ENCODE data around the gene CEP83. TPM values are rescaled to one million over a fixed set of nuclear protein-coding genes. Genes with fewer than 3 reads are reported as not detected.

CEP83 gene
- total RNA-seq, 1 donor, result 14.2 TPM

- DNase-seq (ENCODE audit: low read depth), result no peak
Observed at GRCh38 chr12:94312378-94312777, 147.3 kb downstream of the CEP83 start.

DNA sequence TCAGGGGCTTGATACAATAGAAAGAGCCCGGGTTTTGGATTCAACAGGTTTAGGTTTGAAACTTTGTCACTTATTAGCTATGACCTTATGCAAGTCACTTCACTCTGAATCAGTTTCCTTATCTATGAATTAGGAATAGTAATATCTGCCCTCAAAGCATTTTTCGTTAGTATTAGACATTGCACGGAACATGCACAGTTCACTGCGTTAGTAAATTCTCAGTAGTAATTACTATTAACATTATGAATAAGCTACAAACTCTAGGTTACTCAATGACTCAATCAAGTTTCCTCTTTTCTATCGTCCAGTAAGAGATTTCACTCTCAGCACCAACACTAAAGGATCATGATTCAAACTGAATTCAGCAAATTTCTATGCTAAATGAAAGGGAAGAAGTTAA, 150.3 kb downstream of the CEP83 start:
- no peak for TF ChIP-seq CTCF (IDR thresholded peaks at IDR 0.05; ENCODE audit: insufficient read depth, low read depth, low read length)
- no peak overlapping the region for H3K4me3 ChIP-seq (ENCODE audit: low read depth, low read length)
- no peak for DNase-seq (ENCODE audit: low read depth)

More at GRCh38 chr12:94312378-94312777, 147.3 kb downstream of the CEP83 start:
- no peak overlapping the region for H3K4me3 ChIP-seq (ENCODE audit: low read depth, low read length)
- TF ChIP-seq CTCF (IDR thresholded peaks at IDR 0.05; ENCODE audit: insufficient read depth, low read depth, low read length), result no peak

DNA sequence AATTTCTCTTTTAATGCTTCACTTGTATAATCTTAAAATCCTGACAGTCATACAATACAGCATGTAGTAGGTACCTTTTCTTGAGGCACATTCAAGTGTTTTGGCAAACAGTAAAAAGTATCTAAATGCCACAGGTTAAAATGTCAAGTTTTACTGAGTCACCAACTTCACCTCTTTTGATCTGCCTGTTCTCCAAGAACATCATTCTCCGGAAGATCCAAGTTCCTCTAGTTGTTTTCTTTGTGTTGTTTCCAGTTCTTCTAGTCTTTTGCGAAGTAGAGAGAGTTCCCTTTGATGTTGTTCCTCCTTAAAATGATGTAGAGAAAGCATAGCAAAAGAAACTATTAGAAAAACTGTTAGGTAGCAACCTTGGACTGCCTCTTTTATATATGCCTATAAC, 151.1 kb downstream of the CEP83 start:
- DNase-seq (ENCODE audit: low read depth), result peak; percentile 12
- TF ChIP-seq CTCF (IDR thresholded peaks at IDR 0.05; ENCODE audit: insufficient read depth, low read depth, low read length), result no peak
- H3K4me3 ChIP-seq (ENCODE audit: low read depth, low read length), result no peak overlapping the region

- DNase-seq (ENCODE audit: low read depth), result peak; percentile 91
- TF ChIP-seq CTCF (IDR thresholded peaks at IDR 0.05; ENCODE audit: insufficient read depth, low read depth, low read length), result no peak
Observed at GRCh38 chr12:94305130-94305957, 154.3 kb downstream of the CEP83 start.

GRCh38 chr12:94304566-94305061, 155.1 kb downstream of the CEP83 start:
- H3K4me3 ChIP-seq (ENCODE audit: low read depth, low read length), result no peak overlapping the region
- peak; percentile 48 for DNase-seq (ENCODE audit: low read depth)
- TF ChIP-seq CTCF (IDR thresholded peaks at IDR 0.05; ENCODE audit: insufficient read depth, low read depth, low read length), result no peak

More at GRCh38 chr12:94305130-94305957, 154.3 kb downstream of the CEP83 start:
- no peak overlapping the region for H3K4me3 ChIP-seq (ENCODE audit: low read depth, low read length)

GRCh38 chr12:94304012-94304411, 155.7 kb downstream of the CEP83 start:
- no peak for TF ChIP-seq CTCF (IDR thresholded peaks at IDR 0.05; ENCODE audit: insufficient read depth, low read depth, low read length)
- no peak for DNase-seq (ENCODE audit: low read depth)
- no peak overlapping the region for H3K4me3 ChIP-seq (ENCODE audit: low read depth, low read length)
